ENCODE results near the gene RPEL1. TPM values are rescaled to one million over a fixed set of nuclear protein-coding genes. Genes with fewer than 3 reads are reported as not detected.

Gene RPEL1
- total RNA-seq, 1 donor from 2014 or later: not detected

- Mint-ChIP-seq H3K9me3 (peaks cover 5% of the 10 kb centered on the region), H3K27me3 (peaks cover 65% of the 10 kb centered on the region), H3K36me3 (peaks cover 4% of the 10 kb centered on the region), H3K4me1 (ENCODE audit: unreplicated experiment) (peaks cover 11% of the 10 kb centered on the region), H3K4me3 (peak overlapping the region; percentile 55), H3K27ac (no peak overlapping the region)
- TF ChIP-seq, protein P1, sequence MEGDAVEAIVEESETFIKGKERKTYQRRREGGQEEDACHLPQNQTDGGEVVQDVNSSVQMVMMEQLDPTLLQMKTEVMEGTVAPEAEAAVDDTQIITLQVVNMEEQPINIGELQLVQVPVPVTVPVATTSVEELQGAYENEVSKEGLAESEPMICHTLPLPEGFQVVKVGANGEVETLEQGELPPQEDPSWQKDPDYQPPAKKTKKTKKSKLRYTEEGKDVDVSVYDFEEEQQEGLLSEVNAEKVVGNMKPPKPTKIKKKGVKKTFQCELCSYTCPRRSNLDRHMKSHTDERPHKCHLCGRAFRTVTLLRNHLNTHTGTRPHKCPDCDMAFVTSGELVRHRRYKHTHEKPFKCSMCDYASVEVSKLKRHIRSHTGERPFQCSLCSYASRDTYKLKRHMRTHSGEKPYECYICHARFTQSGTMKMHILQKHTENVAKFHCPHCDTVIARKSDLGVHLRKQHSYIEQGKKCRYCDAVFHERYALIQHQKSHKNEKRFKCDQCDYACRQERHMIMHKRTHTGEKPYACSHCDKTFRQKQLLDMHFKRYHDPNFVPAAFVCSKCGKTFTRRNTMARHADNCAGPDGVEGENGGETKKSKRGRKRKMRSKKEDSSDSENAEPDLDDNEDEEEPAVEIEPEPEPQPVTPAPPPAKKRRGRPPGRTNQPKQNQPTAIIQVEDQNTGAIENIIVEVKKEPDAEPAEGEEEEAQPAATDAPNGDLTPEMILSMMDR (conservative IDR thresholded peaks at IDR 0.05): no peak
- no peak for DNase-seq (ENCODE audit: extremely low spot score, unreplicated experiment)
Observed at GRCh38 chr10:103280031-103280430, 34.3 kb downstream of the RPEL1 start.

GRCh38 chr10:103280506-103280905, 34.8 kb downstream of the RPEL1 start:
- TF ChIP-seq, protein P1 (conservative IDR thresholded peaks at IDR 0.05): no peak
- H3K4me3 Mint-ChIP-seq: peak overlapping the region; percentile 37
- DNase-seq (ENCODE audit: extremely low spot score, unreplicated experiment): no peak
- H3K27me3 Mint-ChIP-seq: peaks cover 60% of the 10 kb centered on the region
- peaks cover 5% of the 10 kb centered on the region for H3K9me3 Mint-ChIP-seq
- peaks cover 4% of the 10 kb centered on the region for H3K36me3 Mint-ChIP-seq
- H3K4me1 Mint-ChIP-seq (ENCODE audit: unreplicated experiment): peaks cover 11% of the 10 kb centered on the region
- no peak overlapping the region for H3K27ac Mint-ChIP-seq

- peak overlapping the region; percentile 72 for H3K4me3 Mint-ChIP-seq
- TF ChIP-seq, protein P1 (conservative IDR thresholded peaks at IDR 0.05): no peak
- H3K9me3 Mint-ChIP-seq: peaks cover 5% of the 10 kb centered on the region
- peaks cover 4% of the 10 kb centered on the region for H3K36me3 Mint-ChIP-seq
- H3K27ac Mint-ChIP-seq: no peak overlapping the region
- DNase-seq (ENCODE audit: extremely low spot score, unreplicated experiment): no peak
- H3K4me1 Mint-ChIP-seq (ENCODE audit: unreplicated experiment): peaks cover 11% of the 10 kb centered on the region
- peaks cover 47% of the 10 kb centered on the region for H3K27me3 Mint-ChIP-seq
Observed at GRCh38 chr10:103281753-103282152, 36.1 kb downstream of the RPEL1 start.

DNA sequence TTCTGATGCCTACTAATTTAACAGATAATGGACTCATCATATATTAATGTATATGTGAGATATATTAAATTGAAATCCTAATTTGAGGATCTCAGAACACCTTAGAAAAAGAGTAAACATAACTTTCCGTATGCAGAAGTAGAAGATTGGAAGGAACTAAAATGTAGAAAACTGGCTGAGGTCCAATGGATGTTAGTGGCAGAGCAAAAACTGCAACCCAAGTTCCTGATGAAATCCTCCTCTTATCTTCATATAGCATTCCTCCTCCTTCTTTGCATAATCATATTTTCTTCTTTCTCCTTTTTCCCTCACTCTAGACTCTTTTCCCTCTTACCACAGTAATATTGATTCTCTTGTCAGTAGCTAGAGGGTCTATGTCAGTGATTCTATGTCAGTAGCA, 37.3 kb downstream of the RPEL1 start:
- DNase-seq (ENCODE audit: extremely low spot score, unreplicated experiment): no peak
- no peak overlapping the region for H3K4me3 Mint-ChIP-seq
- TF ChIP-seq, protein P1 (conservative IDR thresholded peaks at IDR 0.05): no peak
- H3K4me1 Mint-ChIP-seq (ENCODE audit: unreplicated experiment): peaks cover 11% of the 10 kb centered on the region
- no peak overlapping the region for H3K27ac Mint-ChIP-seq
- H3K36me3 Mint-ChIP-seq: peaks cover 4% of the 10 kb centered on the region
- peaks cover 40% of the 10 kb centered on the region for H3K27me3 Mint-ChIP-seq
- H3K9me3 Mint-ChIP-seq: peaks cover 5% of the 10 kb centered on the region

DNA sequence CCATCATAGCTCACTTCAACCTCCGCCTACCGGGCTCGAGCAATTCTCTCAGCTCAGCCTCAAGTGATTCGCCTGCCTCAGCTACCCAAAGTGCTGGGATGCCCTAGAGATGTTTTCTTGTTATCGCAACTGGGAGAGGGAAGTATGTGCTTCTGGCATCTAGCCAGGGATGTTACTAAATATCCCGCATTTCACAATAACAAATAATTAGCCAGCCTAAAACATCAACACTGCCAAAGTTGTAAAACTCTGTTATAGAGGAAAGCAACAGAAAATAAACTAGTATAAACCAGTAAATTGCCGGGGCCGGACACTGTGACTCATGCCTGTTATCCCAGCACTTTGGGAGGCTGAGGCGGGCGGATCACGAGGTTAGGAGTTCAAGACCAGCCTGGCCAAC, 38.5 kb downstream of the RPEL1 start:
- H3K4me3 Mint-ChIP-seq: no peak overlapping the region
- H3K27me3 Mint-ChIP-seq: peaks cover 38% of the 10 kb centered on the region
- no peak for DNase-seq (ENCODE audit: extremely low spot score, unreplicated experiment)
- TF ChIP-seq, protein P1 (conservative IDR thresholded peaks at IDR 0.05): no peak
- H3K36me3 Mint-ChIP-seq: no peaks in the 10 kb centered on the region
- no peaks in the 10 kb centered on the region for H3K9me3 Mint-ChIP-seq
- no peak overlapping the region for H3K27ac Mint-ChIP-seq
- peaks cover 5% of the 10 kb centered on the region for H3K4me1 Mint-ChIP-seq (ENCODE audit: unreplicated experiment)

- DNase-seq (ENCODE audit: extremely low spot score, unreplicated experiment): no peak
- H3K27ac Mint-ChIP-seq: no peak overlapping the region
- H3K4me3 Mint-ChIP-seq: no peak overlapping the region
- TF ChIP-seq, protein P1 (conservative IDR thresholded peaks at IDR 0.05): no peak
- H3K27me3 Mint-ChIP-seq: peaks cover 12% of the 10 kb centered on the region
- no peaks in the 10 kb centered on the region for H3K4me1 Mint-ChIP-seq (ENCODE audit: unreplicated experiment)
- H3K36me3 Mint-ChIP-seq: no peaks in the 10 kb centered on the region
- no peaks in the 10 kb centered on the region for H3K9me3 Mint-ChIP-seq
Observed at GRCh38 chr10:103287992-103288391, 42.3 kb downstream of the RPEL1 start.
